K562 (cell line): ENCODE data around the gene BSPRY. TPM values are rescaled to one million over a fixed set of nuclear protein-coding genes. Genes with fewer than 3 reads are reported as not detected.
A peak's percentile ranks its signal among the peaks of the same experiment; 100 is the strongest.

Experiments
- ATAC-seq: fragments of 200-7000 bp; cut with Tn5 transposase; 3 replicates; pipeline ENCODE4 v1.9.1; 2020; ENCODE audit warnings: moderate library complexity
- BruUV-seq: library from RNA; stranded (reverse); fragments of 400-500 nt; replicated peaks from 2 replicates; lab custom pipeline; 2021; lab: Mats Ljungman, UMichigan
- CTCF ChIA-PET: fragments of 300-600 bp; formaldehyde crosslinking; extraction: SDS; loops from one replicate; lab custom pipeline; 2021; ENCODE audit warnings: low intra/inter-chr PET ratio; lab: Yijun Ruan, JAX
- POLR2A ChIA-PET: fragments of 300-600, 350-650 bp; sonication (Branson Sonifier 250); formaldehyde crosslinking; extraction: SDS; loops from one replicate; lab custom pipeline; 2021; ENCODE audit warnings: antibody characterized with exemption, inconsistent platforms; lab: Yijun Ruan, JAX
- DNase-seq, 4 experiments: peaks; one replicate each; pipeline versions ENCODE4 v3.0.0 to v3.0.0-alpha.2; 2011 to 2018; ENCODE audit warnings: low spot score in 3 of 4, mixed read lengths in 3 of 4; ENCODE audit errors: extremely low read depth in 1 of 4
- FAIRE-seq: peaks from 2 replicates; lab custom pipeline; 2011; peaks lifted over from hg19 to GRCh38; lab: Jason Lieb, UNC
- H2AFZ ChIP-seq: 2 replicates; pipeline ENCODE4 v1.6.0; 2011; ENCODE audit warnings: low read depth, low read length, control low read depth, inconsistent platforms
- H3K27ac ChIP-seq: fragments of 200-600 bp; 3 replicates; pipeline ENCODE4 v1.8.0; 2011; ENCODE audit warnings: low read depth, mild to moderate bottlenecking, control low read depth, inconsistent platforms, low read length, moderate library complexity, mixed read lengths; ENCODE audit errors: extremely low read depth
- H3K27me3 ChIP-seq, 2 experiments: fragments of 300-600 bp in 1 of 2; 2 replicates in 1 of 2; 3 replicates in 1 of 2; pipeline versions ENCODE4 v1.6.0 to v1.8.0; 2011; ENCODE audit warnings: inconsistent platforms in 2 of 2, low read length in 2 of 2, mild to moderate bottlenecking in 1 of 2, mixed read lengths in 1 of 2, moderate library complexity in 1 of 2; ENCODE audit not compliant: control insufficient read depth in 2 of 2, insufficient read depth in 2 of 2
- H3K36me3 ChIP-seq: fragments of 300-600 bp; 3 replicates; pipeline ENCODE4 v1.8.0; 2011; ENCODE audit warnings: mild to moderate bottlenecking, low read length, inconsistent platforms; ENCODE audit not compliant: control insufficient read depth, insufficient read depth
- H3K4me1 ChIP-seq, 2 experiments: fragments of 200-600 bp in 1 of 2; replicated peaks in 1 of 2; 2 replicates in 1 of 2; 3 replicates in 1 of 2; pipeline versions ENCODE4 v1.5.1 to v1.8.0; 2011; ENCODE audit warnings: inconsistent platforms in 2 of 2, low read length in 2 of 2, mild to moderate bottlenecking in 1 of 2, mixed read lengths in 1 of 2, moderate library complexity in 1 of 2; ENCODE audit not compliant: control insufficient read depth in 2 of 2, insufficient read depth in 2 of 2
- H3K4me2 ChIP-seq: 2 replicates; pipeline ENCODE4 v1.6.1; 2011; ENCODE audit warnings: low read length, control low read depth, inconsistent platforms, mixed read lengths; ENCODE audit not compliant: insufficient read depth
- H3K4me3 ChIP-seq: fragments of 200-600 bp; sonication (generic), shearing (Covaris generic); 2 replicates; pipeline ENCODE4 v1.5.1; 2016; ENCODE audit warnings: control low read depth, inconsistent platforms
- H3K79me2 ChIP-seq: fragments of 200-600 bp; 3 replicates; pipeline ENCODE4 v1.8.0; 2011; ENCODE audit warnings: low read length, inconsistent platforms; ENCODE audit not compliant: control insufficient read depth, insufficient read depth
- H3K9ac ChIP-seq, 2 experiments: 2 replicates each; pipeline versions ENCODE4 v1.6.0 to v1.6.1; 2011; ENCODE audit warnings: low read depth in 2 of 2, low read length in 2 of 2, control low read depth in 1 of 2, inconsistent platforms in 1 of 2, mild to moderate bottlenecking in 1 of 2, mixed read lengths in 1 of 2; ENCODE audit not compliant: insufficient read depth in 1 of 2
- H3K9me1 ChIP-seq: one replicate; pipeline ENCODE4 v1.6.0; 2011; ENCODE audit warnings: inconsistent platforms, mild to moderate bottlenecking, low read length, moderate library complexity; ENCODE audit not compliant: control insufficient read depth, insufficient read depth
- H3K9me3 ChIP-seq: replicated peaks from 2 replicates; pipeline ENCODE4 v1.5.1; 2011; ENCODE audit warnings: low read depth, low read length, inconsistent platforms; ENCODE audit not compliant: control insufficient read depth, insufficient read depth
- H4K20me1 ChIP-seq: replicated peaks from 2 replicates; pipeline ENCODE4 v1.6.1; 2011; ENCODE audit warnings: low read length, inconsistent platforms, mixed read lengths; ENCODE audit not compliant: control insufficient read depth, insufficient read depth
- HOXB6 ChIP-seq: fragments of 250-450 bp; sonication (Bioruptor Pico); IDR thresholded peaks from 2 replicates; pipeline ENCODE4 v1.5.1; 2022; ENCODE audit warnings: mild to moderate bottlenecking, borderline replicate concordance
- MTA1 ChIP-seq: fragments of 450-650 bp; IDR thresholded peaks from 2 replicates; pipeline ENCODE4 v1.6.1; 2017; ENCODE audit warnings: borderline replicate concordance
- SPI1 ChIP-seq: IDR thresholded peaks from 2 replicates; pipeline ENCODE4 v1.6.1; 2011; ENCODE audit warnings: low read depth, low read length, control low read depth, borderline replicate concordance
- TAF9B ChIP-seq: fragments of 450-650 bp; IDR thresholded peaks from 2 replicates; pipeline ENCODE4 v1.6.1; 2018; ENCODE audit warnings: mild to moderate bottlenecking; ENCODE audit not compliant: partially characterized antibody
- ZNF316 ChIP-seq: fragments of 450-650 bp; IDR thresholded peaks from 2 replicates; pipeline ENCODE4 v1.6.1; 2016
- ZNF444 ChIP-seq: fragments of 250-450 bp; sonication (Bioruptor Pico); IDR thresholded peaks from 2 replicates; pipeline ENCODE4 v1.4.0; 2020; ENCODE audit warnings: mild to moderate bottlenecking, moderate library complexity
- WGBS: fragments of 100-300 bp; shearing (Covaris generic); methylation state at CpG from one replicate; pipeline ENCODE4 v1.1.6; 2016; ENCODE audit warnings: low coverage, mixed read lengths; ENCODE audit not compliant: insufficient coverage; ENCODE audit errors: missing lambda C conversion rate; 5-methylcytosine and 5-hydroxymethylcytosine counted together
- in situ Hi-C: fragments of 300-500 bp; cut with MboI; formaldehyde crosslinking; loops from 4 replicates; pipeline ENCODE4 v1.15.0; 2018; ENCODE audit warnings: inconsistent platforms, mixed read lengths
- intact Hi-C: fragments of 100-400 bp; cut with micrococcal nuclease; formaldehyde crosslinking; loops from 2 replicates; pipeline ENCODE4 v1.14.2; 2022
- polyA plus RNA-seq, 8 experiments: library from polyadenylated mRNA; depleted of rRNA in 4 of 8; stranded (reverse) in 5 of 8; unstranded in 3 of 8; fragments of >200 nt; fragmentation: Nextera tagmentation in 2 of 8; fragmentation: Illumina TruSeq in 1 of 8; extraction: Ambion mirVana in 2 of 8; extraction: Trizol in 1 of 8; gene quantifications; 2 replicates each; pipeline versions ENCODE4 v1.2.1 to v1.2.3, GENCODE V29; 2011 to 2014; ENCODE audit warnings: inconsistent platforms in 1 of 8, missing spikeins in 1 of 8
- total RNA-seq, 7 experiments: library from RNA; depleted of rRNA in 6 of 7; stranded (reverse); fragments of >200 nt in 6 of 7; fragmentation: Illumina TruSeq in 2 of 7; extraction: Trizol in 2 of 7; gene quantifications; 2 replicates each; pipeline versions ENCODE4 v1.2.1 to v1.2.3, GENCODE V29; 2011 to 2021; ENCODE audit warnings: low replicate concordance in 1 of 7
- TF ChIP-seq, protein P1 (sequence below): sonication (generic); formaldehyde crosslinking; IDR thresholded peaks from 2 replicates; pipeline ENCODE4 v1.8.1; 2023; ENCODE audit warnings: missing genetic modification reagents, mild to moderate bottlenecking, borderline replicate concordance
- TF ChIP-seq, protein P2 (sequence below): fragments of 450-650 bp; conservative IDR thresholded peaks from 2 replicates; pipeline ENCODE4 v1.6.1; 2016; ENCODE audit warnings: missing genetic modification characterization, low read depth, mild to moderate bottlenecking, control low read depth, missing compliant biosample characterization

Gene BSPRY
- total and polyA plus RNA-seq, 9 of the 15 experiments (the other 6 are each of a cell fraction or from before 2014, with no cell fraction given), result 0.07 to 0.67 (median 0.18) TPM

DNA sequence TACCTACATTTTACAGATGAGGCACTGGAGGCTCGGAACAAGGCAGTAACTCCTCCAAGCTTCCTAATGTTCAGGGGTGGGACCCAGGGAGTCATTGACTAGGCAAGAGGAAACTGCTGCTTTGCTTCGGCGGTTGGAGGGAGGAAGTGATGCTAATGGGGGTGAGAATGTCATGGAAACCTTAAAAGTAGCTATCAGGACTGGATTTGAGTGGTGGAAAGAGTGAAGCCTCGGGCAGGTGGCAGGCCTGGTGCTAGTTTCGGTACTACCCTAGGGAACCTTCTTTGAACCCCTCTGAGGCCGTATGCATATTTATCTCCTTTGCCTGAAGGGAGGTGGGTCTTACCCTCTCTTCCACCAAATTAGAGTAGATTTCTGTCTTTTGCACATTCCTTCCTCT, 1.6 kb downstream of the BSPRY start:
- no peak overlapping the region for H3K9ac ChIP-seq
- no peaks in the 10 kb centered on the region for H3K36me3 ChIP-seq
- FAIRE-seq (no peak), ATAC-seq (no peak), DNase-seq (no peak)
- H2AFZ ChIP-seq, result no peak overlapping the region
- H3K4me3 ChIP-seq, result no peak overlapping the region
- H3K4me1 ChIP-seq, result peaks cover 3 to 10% of the 10 kb centered on the region in 2 experiments; a peak in 3 of 5 replicates
- 37% methylated on average over 6 of the region's 6 CpGs for WGBS
- no peak overlapping the region for H3K4me2 ChIP-seq
- H3K27me3 ChIP-seq, result peaks cover 2 to 4% of the 10 kb centered on the region in 2 experiments; a peak in 2 of 5 replicates
- BruUV-seq, result no TSS peak
- in situ Hi-C loops (no loop called here), intact Hi-C loops (no loop called here)
- TF ChIP-seq ZNF444 (CRISPR knock-in tag) (no peak), HOXB6 (CRISPR knock-in tag) (no peak), ZNF316 (peak; percentile 32; the same call in 1 of the 2 replicates), MTA1 (no peak), TAF9B (no peak), SPI1 (peak; percentile 64; the same call in 1 of the 2 replicates)
- TF ChIP-seq, protein P1, sequence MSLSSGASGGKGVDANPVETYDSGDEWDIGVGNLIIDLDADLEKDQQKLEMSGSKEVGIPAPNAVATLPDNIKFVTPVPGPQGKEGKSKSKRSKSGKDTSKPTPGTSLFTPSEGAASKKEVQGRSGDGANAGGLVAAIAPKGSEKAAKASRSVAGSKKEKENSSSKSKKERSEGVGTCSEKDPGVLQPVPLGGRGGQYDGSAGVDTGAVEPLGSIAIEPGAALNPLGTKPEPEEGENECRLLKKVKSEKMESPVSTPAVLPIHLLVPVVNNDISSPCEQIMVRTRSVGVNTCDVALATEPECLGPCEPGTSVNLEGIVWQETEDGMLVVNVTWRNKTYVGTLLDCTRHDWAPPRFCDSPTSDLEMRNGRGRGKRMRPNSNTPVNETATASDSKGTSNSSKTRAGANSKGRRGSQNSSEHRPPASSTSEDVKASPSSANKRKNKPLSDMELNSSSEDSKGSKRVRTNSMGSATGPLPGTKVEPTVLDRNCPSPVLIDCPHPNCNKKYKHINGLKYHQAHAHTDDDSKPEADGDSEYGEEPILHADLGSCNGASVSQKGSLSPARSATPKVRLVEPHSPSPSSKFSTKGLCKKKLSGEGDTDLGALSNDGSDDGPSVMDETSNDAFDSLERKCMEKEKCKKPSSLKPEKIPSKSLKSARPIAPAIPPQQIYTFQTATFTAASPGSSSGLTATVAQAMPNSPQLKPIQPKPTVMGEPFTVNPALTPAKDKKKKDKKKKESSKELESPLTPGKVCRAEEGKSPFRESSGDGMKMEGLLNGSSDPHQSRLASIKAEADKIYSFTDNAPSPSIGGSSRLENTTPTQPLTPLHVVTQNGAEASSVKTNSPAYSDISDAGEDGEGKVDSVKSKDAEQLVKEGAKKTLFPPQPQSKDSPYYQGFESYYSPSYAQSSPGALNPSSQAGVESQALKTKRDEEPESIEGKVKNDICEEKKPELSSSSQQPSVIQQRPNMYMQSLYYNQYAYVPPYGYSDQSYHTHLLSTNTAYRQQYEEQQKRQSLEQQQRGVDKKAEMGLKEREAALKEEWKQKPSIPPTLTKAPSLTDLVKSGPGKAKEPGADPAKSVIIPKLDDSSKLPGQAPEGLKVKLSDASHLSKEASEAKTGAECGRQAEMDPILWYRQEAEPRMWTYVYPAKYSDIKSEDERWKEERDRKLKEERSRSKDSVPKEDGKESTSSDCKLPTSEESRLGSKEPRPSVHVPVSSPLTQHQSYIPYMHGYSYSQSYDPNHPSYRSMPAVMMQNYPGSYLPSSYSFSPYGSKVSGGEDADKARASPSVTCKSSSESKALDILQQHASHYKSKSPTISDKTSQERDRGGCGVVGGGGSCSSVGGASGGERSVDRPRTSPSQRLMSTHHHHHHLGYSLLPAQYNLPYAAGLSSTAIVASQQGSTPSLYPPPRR (CRISPR knock-in tag), result no peak
- TF ChIP-seq, protein P2, sequence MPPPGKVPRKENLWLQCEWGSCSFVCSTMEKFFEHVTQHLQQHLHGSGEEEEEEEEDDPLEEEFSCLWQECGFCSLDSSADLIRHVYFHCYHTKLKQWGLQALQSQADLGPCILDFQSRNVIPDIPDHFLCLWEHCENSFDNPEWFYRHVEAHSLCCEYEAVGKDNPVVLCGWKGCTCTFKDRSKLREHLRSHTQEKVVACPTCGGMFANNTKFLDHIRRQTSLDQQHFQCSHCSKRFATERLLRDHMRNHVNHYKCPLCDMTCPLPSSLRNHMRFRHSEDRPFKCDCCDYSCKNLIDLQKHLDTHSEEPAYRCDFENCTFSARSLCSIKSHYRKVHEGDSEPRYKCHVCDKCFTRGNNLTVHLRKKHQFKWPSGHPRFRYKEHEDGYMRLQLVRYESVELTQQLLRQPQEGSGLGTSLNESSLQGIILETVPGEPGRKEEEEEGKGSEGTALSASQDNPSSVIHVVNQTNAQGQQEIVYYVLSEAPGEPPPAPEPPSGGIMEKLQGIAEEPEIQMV (tag), result no peak
- ChIA-PET CTCF (no interaction called here), POLR2A (interaction anchor here (2.2 kb wide), 1 partner anchor 11 kb away, joined by 22 read pairs; no protein-coding TSS in a partner anchor)
- no peaks in the 10 kb centered on the region for H3K79me2 ChIP-seq
- no peaks in the 10 kb centered on the region for H4K20me1 ChIP-seq
- no peaks in the 10 kb centered on the region for H3K9me3 ChIP-seq
- no peak overlapping the region for H3K27ac ChIP-seq
- no peaks in the 10 kb centered on the region for H3K9me1 ChIP-seq
